Nephron (organoid): ENCODE measurements around the gene ZBTB18.

Source experiments
- H3K27ac Mint-ChIP-seq, 3 experiments: 2 replicates each; pipeline ENCODE4 v1.8.0; 2020; ENCODE audit warnings: mixed read lengths in 3 of 3, mild to moderate bottlenecking in 2 of 3, moderate library complexity in 1 of 3
- H3K27me3 Mint-ChIP-seq: 2 replicates; pipeline ENCODE4 v1.8.0; 2021; ENCODE audit warnings: low read depth, mild to moderate bottlenecking, moderate library complexity, mixed read lengths
- H3K36me3 Mint-ChIP-seq: 2 replicates; pipeline ENCODE4 v1.8.0; 2020; ENCODE audit warnings: low read depth, mixed read lengths
- H3K4me1 Mint-ChIP-seq: 2 replicates; pipeline ENCODE4 v1.8.0; 2020; ENCODE audit warnings: mixed read lengths
- H3K4me3 Mint-ChIP-seq, 3 experiments: 2 replicates each; pipeline ENCODE4 v1.8.0; 2020; ENCODE audit warnings: mild to moderate bottlenecking in 3 of 3, mixed read lengths in 3 of 3, moderate library complexity in 2 of 3
- H3K9me3 Mint-ChIP-seq: 2 replicates; pipeline ENCODE4 v1.8.0; 2020; ENCODE audit warnings: mixed read lengths
- CTCF ChIP-seq, 3 experiments: fragments of 200-600 bp; sonication (generic); IDR thresholded peaks; one replicate each; pipeline ENCODE4 v1.5.0; 2021; ENCODE audit warnings: antibody characterized with exemption in 3 of 3; ENCODE audit not compliant: unreplicated experiment in 3 of 3

Gene ZBTB18

GRCh38 chr1:244066954-244067716 lies 16.1 kb downstream of the ZBTB18 start:
- peaks cover 22% of the 10 kb centered on the region for H3K27me3 Mint-ChIP-seq
- H3K27ac Mint-ChIP-seq: peak overlapping the region; percentile 21 to 91 (median 84)
- peak overlapping the region in 1 of 3 experiments; percentile 16 for H3K4me3 Mint-ChIP-seq
- no peak for TF ChIP-seq CTCF (IDR thresholded peaks at IDR 0.05; ENCODE audit: unreplicated experiment in 3 of 3)
- no peaks in the 10 kb centered on the region for H3K36me3 Mint-ChIP-seq
- no peaks in the 10 kb centered on the region for H3K9me3 Mint-ChIP-seq
- peaks cover 23% of the 10 kb centered on the region for H3K4me1 Mint-ChIP-seq

GRCh38 chr1:244067893-244068292 lies 16.8 kb downstream of the ZBTB18 start:
- Mint-ChIP-seq H3K27me3 (peaks cover 26% of the 10 kb centered on the region), H3K36me3 (no peaks in the 10 kb centered on the region), H3K27ac (peak overlapping the region; percentile 45 to 84 (median 55)), H3K4me1 (peaks cover 23% of the 10 kb centered on the region), H3K9me3 (no peaks in the 10 kb centered on the region), H3K4me3 (no peak overlapping the region)
- TF ChIP-seq CTCF (IDR thresholded peaks at IDR 0.05; ENCODE audit: unreplicated experiment in 3 of 3): no peak

- peaks cover 27% of the 10 kb centered on the region for H3K27me3 Mint-ChIP-seq
- H3K36me3 Mint-ChIP-seq: no peaks in the 10 kb centered on the region
- peak overlapping the region in 2 of 3 experiments; percentile 25 to 55 for H3K27ac Mint-ChIP-seq
These were observed 17.5 kb downstream of the ZBTB18 start for GRCh38 chr1:244068567-244068966.

GRCh38 chr1:244069326-244069898 lies 18.3 kb downstream of the ZBTB18 start:
- H3K27me3 Mint-ChIP-seq: peaks cover 31% of the 10 kb centered on the region
- H3K27ac Mint-ChIP-seq: no peak overlapping the region
- no peak overlapping the region for H3K4me3 Mint-ChIP-seq
- H3K36me3 Mint-ChIP-seq: no peaks in the 10 kb centered on the region
- peaks cover 23% of the 10 kb centered on the region for H3K4me1 Mint-ChIP-seq
- TF ChIP-seq CTCF (IDR thresholded peaks at IDR 0.05; ENCODE audit: unreplicated experiment in 3 of 3): no peak
- no peaks in the 10 kb centered on the region for H3K9me3 Mint-ChIP-seq

More at GRCh38 chr1:244068567-244068966, 17.5 kb downstream of the ZBTB18 start:
- H3K4me1 Mint-ChIP-seq: peaks cover 23% of the 10 kb centered on the region
- H3K9me3 Mint-ChIP-seq: no peaks in the 10 kb centered on the region
- TF ChIP-seq CTCF (IDR thresholded peaks at IDR 0.05; ENCODE audit: unreplicated experiment in 3 of 3): no peak
- H3K4me3 Mint-ChIP-seq: no peak overlapping the region

- Mint-ChIP-seq H3K9me3 (no peaks in the 10 kb centered on the region), H3K4me1 (peaks cover 4% of the 10 kb centered on the region), H3K36me3 (no peaks in the 10 kb centered on the region), H3K4me3 (no peak overlapping the region), H3K27me3 (peaks cover 28% of the 10 kb centered on the region), H3K27ac (peak overlapping the region in 1 of 3 experiments; percentile 30)
- no peak for TF ChIP-seq CTCF (IDR thresholded peaks at IDR 0.05; ENCODE audit: unreplicated experiment in 3 of 3)
These were observed 23.6 kb downstream of the ZBTB18 start for GRCh38 chr1:244074559-244075171.
